ENCODE measurements around the gene WDR12.
A peak's percentile ranks its signal among the peaks of the same experiment; 100 is the strongest.

The WDR12 gene

GRCh38 chr2:202885190-202885589 is 26.3 kb downstream of the WDR12 start:
- DNase-seq (ENCODE audit: low spot score), result no peak
- POLR2A ChIA-PET (ENCODE audit: low non-redundant PET), result no interaction called here
- no peak for TF ChIP-seq CTCF (conservative IDR thresholded peaks at IDR 0.05; ENCODE audit: low read depth)
- CTCF ChIA-PET, result interaction anchor here (0.6 kb wide), 1 partner anchor 77 kb away, joined by 3 read pairs; no protein-coding TSS in a partner anchor
- no peak overlapping the region for H3K27ac ChIP-seq

- no peak for TF ChIP-seq CTCF (conservative IDR thresholded peaks at IDR 0.05; ENCODE audit: low read depth)
- no peak for DNase-seq (ENCODE audit: low spot score)
- CTCF ChIA-PET, result no interaction called here
- no peak overlapping the region for H3K27ac ChIP-seq
- POLR2A ChIA-PET (ENCODE audit: low non-redundant PET), result no interaction called here
Observed at GRCh38 chr2:202883987-202884675, 27.3 kb downstream of the WDR12 start.

GRCh38 chr2:202881570-202881969 is 29.9 kb downstream of the WDR12 start:
- ChIA-PET CTCF (interaction anchor here (1.2 kb wide), 1 partner anchor 11 kb away, joined by 4 read pairs; no protein-coding TSS in a partner anchor), POLR2A (ENCODE audit: low non-redundant PET) (no interaction called here)
- no peak for TF ChIP-seq CTCF (conservative IDR thresholded peaks at IDR 0.05; ENCODE audit: low read depth)
- DNase-seq (ENCODE audit: low spot score), result no peak
- H3K27ac ChIP-seq, result no peak overlapping the region

GRCh38 chr2:202877699-202878098 is 33.8 kb downstream of the WDR12 start:
- ChIA-PET POLR2A (ENCODE audit: low non-redundant PET) (no interaction called here), CTCF (no interaction called here)
- no peak overlapping the region for H3K27ac ChIP-seq
- DNase-seq (ENCODE audit: low spot score), result no peak
- TF ChIP-seq CTCF (conservative IDR thresholded peaks at IDR 0.05; ENCODE audit: low read depth), result no peak

GRCh38 chr2:202871300-202872141 is 40.0 kb downstream of the WDR12 start, which contains the start of gene ICA1L:
ICA1L (minus strand) TSS chr2:202871766; CDS start chr2:202829009, 42,757 bp downstream.
- no peak for TF ChIP-seq CTCF (conservative IDR thresholded peaks at IDR 0.05; ENCODE audit: low read depth)
- peak; percentile 46 for DNase-seq (ENCODE audit: low spot score)
- ChIA-PET POLR2A (ENCODE audit: low non-redundant PET) (interaction anchor here (0.7 kb wide), 1 partner anchor 145 kb away, joined by 3 read pairs; no protein-coding TSS in a partner anchor), CTCF (interaction anchor here (0.6 to 1.5 kb wide), 2 partner anchors 10 to 282 kb away, joined by 4 to 5 read pairs; no protein-coding TSS in a partner anchor)
- H3K27ac ChIP-seq, result peak within 1 kb of the TSS; percentile 70
